ENCODE data around the gene AHSG.

The AHSG gene

DNA sequence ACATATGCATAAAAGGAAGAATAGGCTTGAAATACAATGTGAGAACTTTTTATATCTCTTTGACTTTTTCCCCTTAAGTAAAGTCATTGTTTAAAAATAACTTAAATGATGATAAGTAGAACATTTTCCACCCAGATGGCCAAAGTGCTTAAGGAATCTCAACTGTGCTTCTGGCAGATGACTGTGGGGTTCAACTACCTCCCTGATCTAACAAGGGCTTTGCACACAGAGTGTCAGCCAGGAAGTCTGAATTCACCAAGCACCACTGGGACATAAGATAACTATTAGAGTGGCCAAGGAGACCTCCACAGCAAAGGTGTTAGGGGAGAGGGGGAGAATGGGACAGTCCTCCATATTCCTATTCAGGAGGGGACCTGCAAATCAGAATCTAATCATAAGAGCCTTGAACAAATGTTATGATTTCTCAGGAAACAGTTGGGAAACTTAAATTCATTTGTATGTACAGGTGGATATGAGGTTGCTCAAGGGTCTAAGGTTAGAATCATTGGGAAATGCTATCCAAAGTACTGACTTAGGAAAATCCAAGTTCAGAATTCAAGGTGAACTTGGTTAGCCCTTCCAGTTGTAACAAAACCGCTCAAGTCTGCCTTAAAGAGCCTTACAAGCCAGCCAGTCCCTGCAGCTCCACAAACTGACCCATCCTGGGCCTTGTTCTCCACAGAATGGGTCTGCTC is 27.1 kb downstream of the AHSG start, which contains the start of gene FETUB:
TSS of gene FETUB (plus strand) at position 622 of the 695 bp plus-strand sequence. CDS start at position 684, 62 bp downstream.
- DNase-seq (ENCODE audit: low read depth) = peak; percentile 18
- TF ChIP-seq, protein P1, sequence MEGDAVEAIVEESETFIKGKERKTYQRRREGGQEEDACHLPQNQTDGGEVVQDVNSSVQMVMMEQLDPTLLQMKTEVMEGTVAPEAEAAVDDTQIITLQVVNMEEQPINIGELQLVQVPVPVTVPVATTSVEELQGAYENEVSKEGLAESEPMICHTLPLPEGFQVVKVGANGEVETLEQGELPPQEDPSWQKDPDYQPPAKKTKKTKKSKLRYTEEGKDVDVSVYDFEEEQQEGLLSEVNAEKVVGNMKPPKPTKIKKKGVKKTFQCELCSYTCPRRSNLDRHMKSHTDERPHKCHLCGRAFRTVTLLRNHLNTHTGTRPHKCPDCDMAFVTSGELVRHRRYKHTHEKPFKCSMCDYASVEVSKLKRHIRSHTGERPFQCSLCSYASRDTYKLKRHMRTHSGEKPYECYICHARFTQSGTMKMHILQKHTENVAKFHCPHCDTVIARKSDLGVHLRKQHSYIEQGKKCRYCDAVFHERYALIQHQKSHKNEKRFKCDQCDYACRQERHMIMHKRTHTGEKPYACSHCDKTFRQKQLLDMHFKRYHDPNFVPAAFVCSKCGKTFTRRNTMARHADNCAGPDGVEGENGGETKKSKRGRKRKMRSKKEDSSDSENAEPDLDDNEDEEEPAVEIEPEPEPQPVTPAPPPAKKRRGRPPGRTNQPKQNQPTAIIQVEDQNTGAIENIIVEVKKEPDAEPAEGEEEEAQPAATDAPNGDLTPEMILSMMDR (IDR thresholded peaks at IDR 0.05; ENCODE audit: insufficient read depth, low read depth, low read length, missing control alignments) = no peak
- H3K4me3 ChIP-seq (ENCODE audit: low read length) = no peak within 1 kb of the TSS

DNA sequence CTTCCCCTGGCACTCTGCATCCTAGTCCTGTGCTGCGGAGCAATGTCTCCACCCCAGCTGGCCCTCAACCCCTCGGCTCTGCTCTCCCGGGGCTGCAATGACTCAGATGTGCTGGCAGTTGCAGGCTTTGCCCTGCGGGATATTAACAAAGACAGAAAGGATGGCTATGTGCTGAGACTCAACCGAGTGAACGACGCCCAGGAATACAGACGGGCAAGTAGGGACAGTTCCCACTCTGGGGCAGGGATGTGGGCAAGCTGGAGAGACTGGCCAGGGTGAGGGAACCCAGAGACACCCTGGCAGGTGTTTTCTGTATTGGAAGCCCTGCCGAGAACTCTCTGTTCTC is 27.6 kb downstream of the AHSG start:
- TF ChIP-seq, protein P1 (IDR thresholded peaks at IDR 0.05; ENCODE audit: insufficient read depth, low read depth, low read length, missing control alignments) = peak; percentile 3
- peak; percentile 98 for DNase-seq (ENCODE audit: low read depth)
- no peak overlapping the region for H3K4me3 ChIP-seq (ENCODE audit: low read length)

DNA sequence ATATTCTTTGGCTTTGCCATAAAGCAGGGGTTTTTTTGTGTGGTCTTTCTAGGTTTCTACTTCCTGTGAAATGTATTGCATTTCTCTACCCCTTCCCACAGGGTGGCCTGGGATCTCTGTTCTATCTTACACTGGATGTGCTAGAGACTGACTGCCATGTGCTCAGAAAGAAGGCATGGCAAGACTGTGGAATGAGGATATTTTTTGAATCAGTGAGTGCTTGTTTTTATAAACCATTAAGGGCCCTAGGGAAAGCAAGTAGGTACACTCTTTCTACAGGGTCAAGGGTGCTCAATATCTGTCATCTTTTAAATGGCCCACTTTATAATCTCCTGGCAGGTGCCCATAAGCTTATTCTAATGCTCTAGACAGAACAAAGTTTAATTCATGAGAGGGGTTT is 28.1 kb downstream of the AHSG start:
- H3K4me3 ChIP-seq (ENCODE audit: low read length) = no peak overlapping the region
- DNase-seq (ENCODE audit: low read depth) = no peak
- TF ChIP-seq, protein P1 (IDR thresholded peaks at IDR 0.05; ENCODE audit: insufficient read depth, low read depth, low read length, missing control alignments) = no peak

DNA sequence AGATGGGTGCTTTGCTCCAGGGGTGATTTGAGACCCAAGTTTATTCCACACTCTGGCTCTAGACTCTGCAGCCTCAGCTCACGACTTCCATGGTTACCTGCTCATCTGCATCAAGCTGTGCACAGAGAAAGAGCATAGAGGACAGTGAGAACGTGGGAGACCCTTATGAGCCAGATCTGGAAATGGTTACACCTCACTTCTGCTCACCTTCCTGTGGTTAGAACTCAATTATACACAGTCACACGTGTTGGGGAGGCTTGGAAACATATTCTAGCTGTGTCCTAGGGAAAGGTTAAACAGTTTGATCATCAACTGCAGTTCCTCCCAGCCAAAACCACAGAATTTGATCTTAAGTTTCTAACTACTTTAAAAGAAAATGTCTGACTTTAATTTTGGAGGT is 29.2 kb downstream of the AHSG start:
- DNase-seq (ENCODE audit: low read depth) = no peak
- TF ChIP-seq, protein P1 (IDR thresholded peaks at IDR 0.05; ENCODE audit: insufficient read depth, low read depth, low read length, missing control alignments) = no peak
- H3K4me3 ChIP-seq (ENCODE audit: low read length) = no peak overlapping the region

DNA sequence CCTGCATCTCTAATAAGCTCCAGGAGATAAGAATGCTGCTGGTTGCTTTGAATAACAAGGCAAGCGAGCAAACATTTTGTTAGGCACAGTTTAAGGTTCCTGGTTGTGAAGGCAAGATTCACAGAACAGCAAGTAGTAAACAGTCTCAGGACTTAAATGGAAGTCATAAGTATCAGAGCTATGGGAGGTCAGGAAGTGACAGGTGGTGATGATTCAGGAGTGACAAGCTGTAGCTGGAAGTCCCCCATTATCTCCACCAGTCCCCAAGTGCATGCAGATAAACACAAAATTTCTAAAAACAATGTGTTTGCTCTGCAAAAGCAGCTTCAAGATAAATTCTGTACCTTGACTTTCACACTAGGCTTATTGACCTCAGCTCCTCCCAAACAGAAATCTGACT is 30.6 kb downstream of the AHSG start:
- TF ChIP-seq, protein P1 (IDR thresholded peaks at IDR 0.05; ENCODE audit: insufficient read depth, low read depth, low read length, missing control alignments) = no peak
- DNase-seq (ENCODE audit: low read depth) = peak; percentile 46
- no peak overlapping the region for H3K4me3 ChIP-seq (ENCODE audit: low read length)

DNA sequence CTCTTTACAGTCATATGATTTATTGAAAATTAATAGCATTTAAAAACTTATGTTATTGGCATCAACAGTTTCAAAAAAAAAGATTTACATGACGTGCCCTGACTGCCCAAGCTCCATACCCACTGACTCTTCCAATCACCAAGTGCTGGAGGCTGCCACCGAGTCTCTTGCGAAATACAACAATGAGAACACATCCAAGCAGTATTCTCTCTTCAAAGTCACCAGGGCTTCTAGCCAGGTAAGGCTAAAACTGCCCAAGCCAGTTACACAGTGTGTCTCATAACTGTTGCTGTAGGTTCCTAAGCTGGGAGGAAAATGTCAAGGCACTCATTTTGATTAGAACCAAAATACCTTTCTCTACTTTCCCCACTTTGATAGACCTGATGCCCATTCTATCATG is 31.8 kb downstream of the AHSG start:
- TF ChIP-seq, protein P1 (IDR thresholded peaks at IDR 0.05; ENCODE audit: insufficient read depth, low read depth, low read length, missing control alignments) = no peak
- H3K4me3 ChIP-seq (ENCODE audit: low read length) = no peak overlapping the region
- peak; percentile 95 for DNase-seq (ENCODE audit: low read depth)

DNA sequence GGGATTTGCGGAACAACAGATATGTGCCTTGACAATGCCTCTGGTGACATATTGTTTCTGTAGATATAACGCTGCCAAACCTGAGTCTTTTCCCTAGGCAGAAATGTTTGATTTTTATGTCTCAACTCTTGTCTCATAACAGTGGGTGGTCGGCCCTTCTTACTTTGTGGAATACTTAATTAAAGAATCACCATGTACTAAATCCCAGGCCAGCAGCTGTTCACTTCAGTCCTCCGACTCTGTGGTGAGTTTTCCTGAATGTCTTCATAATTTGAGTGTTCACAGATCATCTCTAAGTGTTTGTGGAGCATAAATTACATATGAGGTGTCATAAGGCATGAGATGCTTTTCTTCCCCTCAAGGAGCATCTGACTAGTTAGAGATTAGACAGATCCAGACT is 33.2 kb downstream of the AHSG start:
- no peak overlapping the region for H3K4me3 ChIP-seq (ENCODE audit: low read length)
- TF ChIP-seq, protein P1 (IDR thresholded peaks at IDR 0.05; ENCODE audit: insufficient read depth, low read depth, low read length, missing control alignments) = no peak
- no peak for DNase-seq (ENCODE audit: low read depth)

Measured in epithelial cell of esophagus (primary cell).